ENCODE results near the gene NUP107.

The NUP107 gene

DNA sequence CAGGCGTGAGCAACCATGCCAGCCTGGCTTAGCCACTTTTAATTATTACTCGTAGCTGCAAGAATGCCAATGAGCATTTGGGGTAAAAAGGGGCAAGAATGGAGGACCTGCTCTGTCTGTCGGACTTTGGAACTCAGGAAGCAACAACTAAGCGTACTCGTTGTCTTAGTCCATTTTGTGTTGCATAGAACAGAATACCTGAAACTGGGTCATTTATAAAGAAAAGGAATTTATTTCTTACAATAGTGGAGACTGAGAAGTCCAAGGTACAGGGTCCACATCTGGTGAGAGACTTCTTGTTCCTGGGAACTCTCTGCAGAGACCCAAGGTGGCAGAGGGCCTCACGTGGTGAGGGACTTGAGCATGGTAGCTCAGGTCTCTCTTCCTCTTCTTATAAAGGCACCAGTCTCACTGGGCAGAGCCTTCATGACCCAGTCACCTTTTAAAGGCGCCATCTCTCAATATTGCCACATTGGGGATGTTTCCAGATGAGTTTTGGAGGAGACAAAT is 88.4 kb downstream of the NUP107 start:
- DNase-seq (ENCODE audit: low spot score): no peak

DNA sequence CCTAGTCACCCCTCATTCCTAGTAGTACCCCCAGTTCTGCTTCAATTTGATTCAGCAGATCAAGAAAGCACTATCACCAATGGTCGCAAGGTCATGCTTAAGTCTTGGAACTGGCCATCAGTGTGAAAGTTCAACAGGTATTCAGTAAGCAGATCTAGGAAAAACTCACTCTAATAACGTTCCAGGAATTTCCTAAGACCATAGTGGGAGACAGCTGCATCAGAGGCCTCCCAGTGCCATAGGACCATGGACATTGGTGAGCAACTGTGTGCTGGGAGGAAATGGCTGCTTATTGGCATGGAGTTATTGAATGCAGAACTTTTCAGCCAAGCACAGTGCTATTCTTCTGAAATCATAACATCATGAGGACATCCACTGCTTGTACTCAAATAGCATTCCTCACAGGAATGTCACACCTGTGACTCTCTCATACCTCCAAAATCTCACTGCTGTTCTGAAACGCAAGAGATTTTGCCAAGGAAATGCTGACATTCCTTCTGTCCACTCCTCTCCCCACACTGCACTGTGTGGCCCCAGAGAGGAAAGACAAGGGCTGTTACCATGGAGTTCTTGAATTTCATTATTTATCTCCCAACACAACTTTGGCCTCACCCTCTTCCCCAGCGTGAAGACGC is 90.3 kb downstream of the NUP107 start:
- no peak for DNase-seq (ENCODE audit: low spot score)

GRCh38 chr12:68779280-68779679 is 92.5 kb downstream of the NUP107 start:
- DNase-seq (ENCODE audit: low spot score): no peak

- DNase-seq (ENCODE audit: low spot score): no peak
Measured at GRCh38 chr12:68780731-68781130, 94.0 kb downstream of the NUP107 start.

DNA sequence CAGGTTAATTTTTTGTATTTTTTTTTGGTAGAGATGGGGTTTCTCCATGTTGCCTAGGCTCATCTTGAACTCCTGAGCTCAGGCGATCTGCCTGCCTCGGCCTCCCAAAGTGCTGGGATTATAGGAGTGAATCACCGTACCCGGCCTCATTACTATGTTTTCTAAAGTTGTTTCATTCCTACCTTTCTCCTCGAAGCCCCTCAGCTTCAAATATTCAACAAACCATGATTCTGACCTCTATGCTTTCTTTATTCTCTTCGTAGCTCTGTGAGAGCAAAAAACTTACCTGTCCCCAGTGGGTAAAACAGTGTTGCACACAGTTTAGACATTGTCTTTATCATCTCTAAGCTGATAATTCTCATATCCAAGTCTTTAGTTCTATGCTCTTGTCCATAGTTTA is 95.0 kb downstream of the NUP107 start:
- DNase-seq (ENCODE audit: low spot score): no peak

GRCh38 chr12:68784015-68784414 is 97.2 kb downstream of the NUP107 start:
- peak; percentile 34 for DNase-seq (ENCODE audit: low spot score)

DNA sequence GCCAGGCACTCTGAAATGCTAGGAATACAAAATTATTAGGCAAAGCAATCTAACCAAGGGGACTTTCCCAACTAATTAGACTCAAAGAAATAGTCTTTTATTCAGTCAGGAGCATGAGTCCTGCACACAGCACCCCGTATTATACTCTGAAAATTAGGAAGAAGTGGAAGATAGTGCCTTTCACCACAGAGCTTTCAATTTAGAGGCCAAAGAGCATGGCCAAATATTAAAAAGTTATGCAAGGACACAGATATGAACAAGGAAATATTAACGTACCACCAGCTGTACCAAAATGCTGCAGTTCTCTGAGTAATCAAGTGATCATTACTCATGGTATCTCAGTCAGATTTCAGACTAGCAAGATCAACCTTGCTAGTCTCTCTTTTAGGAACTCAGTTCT is 98.6 kb downstream of the NUP107 start:
- no peak for DNase-seq (ENCODE audit: low spot score)

DNA sequence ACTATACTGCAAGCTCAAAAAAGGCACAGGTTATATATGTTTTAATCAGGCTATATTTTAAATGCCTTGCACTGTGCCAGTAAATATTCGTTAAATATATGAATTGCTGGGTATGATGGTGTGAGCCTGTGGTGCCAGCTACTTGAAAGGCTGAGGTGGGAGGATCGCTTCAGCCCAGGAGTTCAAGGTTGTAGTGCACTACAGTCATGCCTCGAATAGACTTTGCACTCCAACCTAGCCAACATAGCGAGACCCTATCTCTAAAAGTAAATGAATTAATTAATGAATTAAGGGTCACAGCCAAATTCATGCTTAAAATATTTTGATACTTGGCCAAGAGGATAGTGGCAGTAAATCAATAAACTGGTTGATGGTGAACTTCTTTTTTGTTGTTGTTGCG is 99.0 kb downstream of the NUP107 start:
- DNase-seq (ENCODE audit: low spot score): no peak

GRCh38 chr12:68786929-68787328 is 100.2 kb downstream of the NUP107 start:
- no peak for DNase-seq (ENCODE audit: low spot score)

- DNase-seq (ENCODE audit: low spot score): no peak
Measured at GRCh38 chr12:68788554-68789143, 101.9 kb downstream of the NUP107 start.

DNA sequence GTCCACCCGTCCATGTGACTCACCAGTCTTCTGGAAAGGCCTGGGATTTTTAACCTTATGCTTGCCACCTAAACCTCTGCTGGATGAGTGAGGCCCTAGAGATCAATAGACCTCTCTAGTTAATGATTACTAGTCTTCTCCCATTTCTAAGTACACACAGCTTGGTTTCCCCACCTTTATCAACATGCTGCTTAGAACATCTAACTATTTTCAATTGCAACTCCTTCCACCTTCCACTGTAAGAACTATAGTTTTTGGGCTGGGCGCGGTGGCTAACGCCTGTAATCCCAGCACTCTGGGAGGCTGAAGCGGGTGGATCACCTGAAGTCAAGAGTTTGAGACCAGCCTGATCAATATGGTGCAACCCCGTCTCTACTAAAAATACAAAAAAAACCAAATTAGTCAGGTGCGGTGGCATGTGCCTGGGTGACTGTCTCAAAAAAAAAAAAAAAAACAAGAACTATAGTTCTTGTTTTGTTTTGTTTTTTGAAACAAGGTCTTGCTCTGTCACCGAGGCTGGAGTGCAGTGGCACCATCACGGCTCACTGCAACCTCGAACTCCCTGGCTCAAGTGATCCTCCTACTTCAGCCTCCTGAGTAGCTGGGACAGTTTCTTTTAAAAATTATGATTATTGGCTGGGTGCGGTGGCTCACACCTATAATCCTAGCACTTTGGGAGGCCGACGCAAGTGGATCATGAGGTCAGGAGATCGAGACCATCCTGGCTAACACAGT is 102.5 kb downstream of the NUP107 start:
- DNase-seq (ENCODE audit: low spot score): no peak

DNA sequence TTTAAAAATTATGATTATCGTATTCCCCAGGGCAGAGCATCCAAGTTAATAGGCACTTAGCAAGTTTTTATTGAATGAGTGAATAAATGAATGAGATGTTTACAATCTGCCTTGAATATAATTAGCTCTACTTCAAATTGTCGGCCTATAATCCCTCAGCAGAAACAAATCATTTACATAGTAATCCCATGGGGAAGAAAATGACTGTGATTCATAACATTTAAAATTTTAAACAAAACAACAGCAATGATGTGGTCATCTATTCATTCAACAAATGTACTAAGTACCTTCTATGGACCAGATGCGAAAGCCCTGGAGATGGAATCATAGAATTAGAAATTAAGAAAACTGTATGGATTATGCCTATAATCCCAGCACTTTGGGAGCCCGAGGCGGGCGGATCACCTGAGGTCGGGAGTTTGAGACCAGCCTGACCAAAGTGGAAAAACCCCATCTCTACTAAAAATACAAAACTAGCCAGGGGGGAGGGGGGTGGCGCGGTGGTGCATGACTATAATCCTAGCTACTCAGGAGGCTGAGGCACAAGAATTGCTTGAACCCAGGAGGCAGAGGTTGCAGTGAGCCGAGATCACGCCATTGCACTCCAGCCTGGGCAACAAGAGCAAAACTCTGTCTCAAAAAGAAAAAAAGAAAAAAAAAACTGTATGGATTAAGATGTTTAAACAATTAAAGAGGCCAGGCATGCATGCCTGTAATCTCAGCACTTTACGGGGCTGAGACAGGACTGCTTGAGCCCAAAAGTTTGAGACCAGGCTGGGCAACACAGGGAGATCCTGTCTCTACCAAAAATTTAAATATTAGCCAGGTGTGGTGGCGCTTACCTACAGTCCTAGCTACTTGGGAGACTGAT is 103.5 kb downstream of the NUP107 start:
- DNase-seq (ENCODE audit: low spot score): no peak

DNA sequence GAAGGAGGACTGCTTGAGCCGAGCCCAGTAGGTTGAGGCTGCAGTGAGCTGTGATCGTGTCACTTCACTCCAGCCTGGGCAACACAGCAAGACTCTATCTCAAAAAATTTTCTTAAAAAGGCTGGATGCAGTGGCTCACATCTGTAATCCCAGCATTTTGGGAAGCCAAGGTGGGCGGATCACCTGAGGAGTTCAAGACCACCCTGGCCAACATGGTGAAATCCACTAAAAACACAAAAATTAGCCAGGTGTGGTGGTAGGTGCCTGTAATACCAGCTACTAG is 104.1 kb downstream of the NUP107 start:
- DNase-seq (ENCODE audit: low spot score): no peak

DNA sequence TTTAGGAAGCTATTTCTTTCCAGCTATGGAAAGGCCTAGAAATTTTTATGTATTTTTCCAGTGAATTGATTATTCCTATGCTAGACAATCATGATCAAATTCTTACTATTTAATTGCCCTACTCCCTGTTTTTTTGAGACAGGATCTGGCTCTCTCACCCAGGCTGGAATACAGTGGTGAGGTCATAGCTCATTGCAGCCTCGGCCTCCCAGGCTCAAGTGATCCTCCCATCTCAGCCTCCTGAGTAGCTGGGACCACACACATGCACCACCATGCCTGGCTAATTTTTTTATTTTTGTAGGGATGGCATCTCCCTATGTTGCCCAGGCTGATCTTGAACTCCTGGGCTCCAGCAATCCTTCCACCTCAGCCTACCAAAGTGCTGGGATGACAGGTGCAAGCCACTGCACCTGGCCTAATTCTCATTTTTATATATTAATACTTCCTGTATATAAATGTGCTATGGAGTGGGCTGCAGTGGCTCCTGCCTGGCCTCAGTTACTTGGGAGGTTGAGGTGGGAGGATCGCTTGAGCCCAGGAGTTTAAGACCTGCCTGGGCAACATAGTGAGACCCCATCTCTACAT is 105.2 kb downstream of the NUP107 start:
- DNase-seq (ENCODE audit: low spot score): no peak

DNA sequence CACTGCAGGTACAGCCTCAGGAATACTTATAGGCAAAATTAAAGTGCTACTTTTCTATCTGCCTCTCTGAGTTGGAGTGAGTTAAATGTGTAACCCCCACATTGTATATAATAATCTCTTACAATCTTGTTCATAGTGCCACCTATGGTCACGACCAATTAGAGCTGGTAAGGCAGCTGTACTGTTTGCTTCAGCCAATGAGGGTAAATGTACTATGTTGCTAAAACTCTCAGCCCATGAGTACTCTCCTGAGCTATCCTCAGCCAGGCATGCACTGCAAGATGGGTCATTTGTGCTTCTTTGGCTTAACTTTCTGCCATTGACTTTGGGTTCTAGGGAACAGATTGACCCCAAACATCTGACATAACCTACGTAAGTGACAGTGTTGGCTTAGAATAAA is 106.2 kb downstream of the NUP107 start:
- DNase-seq (ENCODE audit: low spot score): no peak

GRCh38 chr12:68793436-68793835 is 106.7 kb downstream of the NUP107 start:
- no peak for DNase-seq (ENCODE audit: low spot score)

GRCh38 chr12:68793975-68794652 is 107.3 kb downstream of the NUP107 start:
- no peak for DNase-seq (ENCODE audit: low spot score)

- DNase-seq (ENCODE audit: low spot score): no peak
Measured at GRCh38 chr12:68794653-68795251, 108.0 kb downstream of the NUP107 start.
